T-helper 1 cell treated with Interleukin-12 subunit alpha and Interleukin-12 subunit beta and Interleukin-4 antibody, amounts not matched to agents 30 μg/mL and 1 μg/mL, for 36 hours (primary cell): ENCODE measurements around the gene ESYT1.

Source experiments
- H3K27ac Mint-ChIP-seq: one replicate; pipeline ENCODE4 v1.8.0; 2021; ENCODE audit warnings: mild to moderate bottlenecking, mixed read lengths
- H3K27me3 Mint-ChIP-seq: one replicate; pipeline ENCODE4 v1.8.0; 2021; ENCODE audit warnings: low read depth, mixed read lengths
- H3K36me3 Mint-ChIP-seq: one replicate; pipeline ENCODE4 v1.8.0; 2021; ENCODE audit warnings: low read depth, mixed read lengths
- H3K4me1 Mint-ChIP-seq: one replicate; pipeline ENCODE4 v1.8.0; 2021; ENCODE audit warnings: low read depth, mixed read lengths
- H3K4me3 Mint-ChIP-seq: one replicate; pipeline ENCODE4 v1.8.0; 2021; ENCODE audit warnings: mild to moderate bottlenecking, moderate library complexity, mixed read lengths
- H3K9me3 Mint-ChIP-seq: one replicate; pipeline ENCODE4 v1.8.0; 2021; ENCODE audit warnings: mixed read lengths

ESYT1 gene

DNA sequence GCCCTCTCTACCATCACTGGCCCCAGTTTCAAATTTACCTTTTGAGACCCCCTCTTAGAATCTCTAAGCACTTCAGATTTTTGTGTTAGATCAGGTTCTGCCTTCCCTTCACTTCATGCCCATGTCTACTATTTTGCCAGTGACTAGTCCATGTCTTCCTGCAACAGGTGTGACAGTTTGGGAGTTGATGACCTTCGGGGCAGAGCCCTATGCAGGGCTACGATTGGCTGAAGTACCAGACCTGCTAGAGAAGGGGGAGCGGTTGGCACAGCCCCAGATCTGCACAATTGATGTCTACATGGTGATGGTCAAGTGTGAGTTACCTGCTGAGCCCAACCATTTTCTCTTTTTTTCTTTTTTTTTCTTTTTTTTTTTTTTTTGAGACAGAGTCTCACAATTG, 29.5 kb upstream of the ESYT1 start:
- no peak overlapping the region for H3K4me3 Mint-ChIP-seq
- peaks cover 22% of the 10 kb centered on the region for H3K27me3 Mint-ChIP-seq
- H3K4me1 Mint-ChIP-seq = peaks cover 26% of the 10 kb centered on the region
- H3K36me3 Mint-ChIP-seq = peaks cover 3% of the 10 kb centered on the region
- no peaks in the 10 kb centered on the region for H3K9me3 Mint-ChIP-seq
- H3K27ac Mint-ChIP-seq = no peak overlapping the region

DNA sequence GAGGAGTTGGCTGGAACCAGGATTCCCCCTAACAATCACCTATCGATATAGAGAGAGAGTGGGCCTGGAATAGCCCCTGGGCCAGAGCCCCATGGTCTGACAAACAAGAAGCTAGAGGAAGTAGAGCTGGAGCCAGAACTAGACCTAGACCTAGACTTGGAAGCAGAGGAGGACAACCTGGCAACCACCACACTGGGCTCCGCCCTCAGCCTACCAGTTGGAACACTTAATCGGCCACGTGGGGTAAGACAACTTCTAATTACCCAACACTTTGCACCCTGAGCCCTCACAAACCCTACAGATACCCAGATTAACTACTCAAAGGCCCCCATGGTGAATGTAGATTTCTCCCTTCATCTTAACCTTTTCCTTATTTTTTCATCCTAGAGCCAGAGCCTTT, 28.3 kb upstream of the ESYT1 start:
- H3K9me3 Mint-ChIP-seq = no peaks in the 10 kb centered on the region
- no peak overlapping the region for H3K4me3 Mint-ChIP-seq
- H3K36me3 Mint-ChIP-seq = peaks cover 9% of the 10 kb centered on the region
- H3K27me3 Mint-ChIP-seq = peaks cover 19% of the 10 kb centered on the region
- no peak overlapping the region for H3K27ac Mint-ChIP-seq
- H3K4me1 Mint-ChIP-seq = peaks cover 32% of the 10 kb centered on the region

DNA sequence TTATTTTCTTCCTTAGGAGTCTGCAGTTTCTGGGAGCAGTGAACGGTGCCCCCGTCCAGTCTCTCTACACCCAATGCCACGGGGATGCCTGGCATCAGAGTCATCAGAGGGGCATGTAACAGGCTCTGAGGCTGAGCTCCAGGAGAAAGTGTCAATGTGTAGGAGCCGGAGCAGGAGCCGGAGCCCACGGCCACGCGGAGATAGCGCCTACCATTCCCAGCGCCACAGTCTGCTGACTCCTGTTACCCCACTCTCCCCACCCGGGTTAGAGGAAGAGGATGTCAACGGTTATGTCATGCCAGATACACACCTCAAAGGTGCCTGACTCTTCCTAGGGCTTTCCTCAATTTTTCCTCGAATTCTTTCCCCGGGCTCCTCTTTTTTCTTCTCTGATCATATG, 27.0 kb upstream of the ESYT1 start:
- peaks cover 37% of the 10 kb centered on the region for H3K4me1 Mint-ChIP-seq
- H3K4me3 Mint-ChIP-seq = no peak overlapping the region
- peaks cover 6% of the 10 kb centered on the region for H3K27me3 Mint-ChIP-seq
- no peak overlapping the region for H3K27ac Mint-ChIP-seq
- peaks cover 15% of the 10 kb centered on the region for H3K36me3 Mint-ChIP-seq
- no peaks in the 10 kb centered on the region for H3K9me3 Mint-ChIP-seq

DNA sequence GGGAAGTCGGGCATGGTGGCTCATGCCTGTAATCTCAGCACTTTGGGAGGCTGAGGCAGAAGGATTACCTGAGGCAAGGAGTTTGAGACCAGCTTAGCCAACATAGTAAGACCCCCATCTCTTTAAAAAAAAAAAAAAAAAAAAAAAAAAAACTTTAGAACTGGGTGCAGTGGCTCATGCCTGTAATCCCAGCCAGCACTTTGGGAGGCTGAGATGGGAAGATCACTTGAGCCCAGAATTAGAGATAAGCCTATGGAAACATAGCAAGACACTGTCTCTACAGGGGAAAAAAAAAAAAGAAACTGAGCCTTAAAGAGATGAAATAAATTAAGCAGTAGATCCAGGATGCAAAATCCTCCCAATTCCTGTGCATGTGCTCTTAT, 25.4 kb upstream of the ESYT1 start:
- H3K27me3 Mint-ChIP-seq = no peaks in the 10 kb centered on the region
- peaks cover 27% of the 10 kb centered on the region for H3K36me3 Mint-ChIP-seq
- H3K4me3 Mint-ChIP-seq = peak overlapping the region; percentile 99
- H3K9me3 Mint-ChIP-seq = no peaks in the 10 kb centered on the region
- H3K27ac Mint-ChIP-seq = peak overlapping the region; percentile 98
- H3K4me1 Mint-ChIP-seq = peaks cover 49% of the 10 kb centered on the region

DNA sequence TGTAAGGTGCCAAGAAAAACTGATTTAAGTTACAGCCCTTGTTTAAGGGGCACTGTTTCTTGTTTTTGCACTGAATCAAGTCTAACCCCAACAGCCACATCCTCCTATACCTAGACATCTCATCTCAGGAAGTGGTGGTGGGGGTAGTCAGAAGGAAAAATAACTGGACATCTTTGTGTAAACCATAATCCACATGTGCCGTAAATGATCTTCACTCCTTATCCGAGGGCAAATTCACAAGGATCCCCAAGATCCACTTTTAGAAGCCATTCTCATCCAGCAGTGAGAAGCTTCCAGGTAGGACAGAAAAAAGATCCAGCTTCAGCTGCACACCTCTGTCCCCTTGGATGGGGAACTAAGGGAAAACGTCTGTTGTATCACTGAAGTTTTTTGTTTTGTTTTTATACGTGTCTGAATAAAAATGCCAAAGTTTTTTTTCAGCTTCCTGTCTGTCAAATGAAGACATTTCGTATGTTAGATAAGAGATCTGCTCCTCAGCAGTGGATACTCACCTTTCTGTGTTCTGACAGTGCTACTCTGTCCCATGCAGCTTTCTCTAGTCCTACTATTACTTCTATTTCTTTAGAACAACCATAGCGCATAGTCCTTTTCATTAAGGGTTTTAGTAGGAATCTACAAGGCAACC, 24.9 kb upstream of the ESYT1 start:
- peaks cover 49% of the 10 kb centered on the region for H3K4me1 Mint-ChIP-seq
- H3K27me3 Mint-ChIP-seq = no peaks in the 10 kb centered on the region
- H3K27ac Mint-ChIP-seq = peak overlapping the region; percentile 98
- peak overlapping the region; percentile 99 for H3K4me3 Mint-ChIP-seq
- H3K9me3 Mint-ChIP-seq = no peaks in the 10 kb centered on the region
- peaks cover 30% of the 10 kb centered on the region for H3K36me3 Mint-ChIP-seq

DNA sequence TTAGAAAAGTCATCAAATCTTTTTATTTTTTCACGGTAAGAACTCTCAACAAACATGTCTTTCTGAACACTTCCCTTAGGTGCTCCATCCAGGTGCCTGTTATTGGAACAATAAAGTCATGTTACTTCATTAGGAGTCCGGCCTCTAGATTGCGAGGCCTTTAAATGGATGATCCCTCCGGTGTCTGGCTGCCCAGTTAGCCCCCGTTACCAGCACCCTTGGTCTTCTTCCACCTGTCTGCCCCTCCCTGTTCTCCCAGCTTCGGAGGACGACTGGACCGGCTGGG, 24.3 kb upstream of the ESYT1 start:
- H3K27me3 Mint-ChIP-seq = no peaks in the 10 kb centered on the region
- peak overlapping the region; percentile 99 for H3K4me3 Mint-ChIP-seq
- peak overlapping the region; percentile 98 for H3K27ac Mint-ChIP-seq
- peaks cover 35% of the 10 kb centered on the region for H3K36me3 Mint-ChIP-seq
- H3K9me3 Mint-ChIP-seq = no peaks in the 10 kb centered on the region
- H3K4me1 Mint-ChIP-seq = peaks cover 49% of the 10 kb centered on the region

DNA sequence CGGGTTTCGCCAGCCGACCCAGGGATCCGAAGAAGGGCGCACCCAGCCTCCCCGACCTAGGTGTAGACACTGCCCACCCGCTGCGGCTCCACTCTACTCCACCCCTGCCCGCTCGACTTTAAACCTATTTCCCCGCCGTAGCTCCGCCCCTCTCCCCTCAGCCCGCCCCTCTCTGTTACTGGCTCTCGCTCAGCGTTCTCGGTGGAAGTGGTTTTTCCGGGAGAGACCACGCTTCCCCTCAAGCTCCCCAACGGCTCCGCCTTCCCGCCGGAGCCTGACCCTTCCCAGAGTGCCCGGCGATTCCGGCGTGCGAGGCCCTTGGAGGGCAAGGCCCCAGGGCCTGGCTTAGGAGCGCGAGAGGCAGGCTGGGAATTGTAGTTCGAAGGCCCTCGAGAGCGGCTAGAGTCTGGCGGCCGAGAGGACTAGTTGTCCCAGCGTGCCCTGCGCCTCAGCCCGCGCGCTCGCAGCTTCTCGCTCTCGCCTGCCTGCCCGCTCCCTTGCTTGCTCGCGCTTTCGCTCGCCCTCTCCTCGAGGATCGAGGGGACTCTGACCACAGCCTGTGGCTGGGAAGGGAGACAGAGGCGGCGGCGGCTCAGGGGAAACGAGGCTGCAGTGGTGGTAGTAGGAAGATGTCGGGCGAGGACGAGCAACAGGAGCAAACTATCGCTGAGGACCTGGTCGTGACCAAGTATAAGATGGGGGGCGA, 23.8 kb upstream of the ESYT1 start, which contains the start of gene PA2G4:
PA2G4 (plus strand) TSS at position 451 of the 706 bp plus-strand sequence; CDS start at position 630, 179 bp downstream.
- peaks cover 37% of the 10 kb centered on the region for H3K36me3 Mint-ChIP-seq
- H3K4me1 Mint-ChIP-seq = peaks cover 49% of the 10 kb centered on the region
- peak within 1 kb of the TSS; percentile 99 for H3K4me3 Mint-ChIP-seq
- no peaks in the 10 kb centered on the region for H3K9me3 Mint-ChIP-seq
- peak within 1 kb of the TSS; percentile 98 for H3K27ac Mint-ChIP-seq
- no peaks in the 10 kb centered on the region for H3K27me3 Mint-ChIP-seq

DNA sequence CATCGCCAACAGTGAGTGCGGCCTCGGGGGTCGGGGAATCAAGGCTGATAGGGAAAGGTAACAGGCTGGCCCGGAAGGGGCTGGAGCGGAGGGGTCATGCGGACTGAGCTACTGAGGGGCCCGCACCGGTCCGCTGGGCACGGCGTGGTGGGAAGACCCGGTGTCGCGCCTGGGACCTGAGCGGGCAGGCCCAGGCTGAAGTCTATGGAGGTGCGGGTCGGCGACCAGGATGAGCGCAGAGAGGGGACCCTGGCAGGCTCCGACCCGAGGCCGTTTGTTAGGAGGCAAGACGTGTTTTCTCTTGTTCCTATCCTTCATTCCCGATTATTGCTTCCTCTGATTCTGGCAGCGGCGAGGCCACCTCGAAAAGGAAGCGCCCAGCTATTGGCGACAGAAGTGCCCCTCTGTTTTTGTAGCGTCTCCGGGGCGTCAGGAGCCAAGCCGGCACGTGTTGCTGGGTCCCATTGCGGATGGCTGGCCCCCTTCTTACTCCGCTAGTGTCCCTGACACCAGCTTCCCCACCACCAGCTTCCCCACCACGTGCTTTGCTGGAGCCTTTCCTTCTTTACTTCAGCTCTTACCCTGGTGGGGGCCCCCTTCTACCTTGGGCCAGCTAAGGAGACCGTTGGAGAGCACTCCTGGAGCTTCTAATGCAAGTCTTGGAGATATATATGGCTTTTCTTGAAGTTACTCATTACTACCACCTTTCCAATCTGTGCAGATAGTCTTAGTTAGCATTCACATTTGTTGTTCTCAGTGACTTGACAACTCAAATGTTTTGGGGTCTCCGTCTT, 23.1 kb upstream of the ESYT1 start:
- Mint-ChIP-seq H3K36me3 (peaks cover 41% of the 10 kb centered on the region), H3K9me3 (no peaks in the 10 kb centered on the region), H3K4me1 (peaks cover 49% of the 10 kb centered on the region)

DNA sequence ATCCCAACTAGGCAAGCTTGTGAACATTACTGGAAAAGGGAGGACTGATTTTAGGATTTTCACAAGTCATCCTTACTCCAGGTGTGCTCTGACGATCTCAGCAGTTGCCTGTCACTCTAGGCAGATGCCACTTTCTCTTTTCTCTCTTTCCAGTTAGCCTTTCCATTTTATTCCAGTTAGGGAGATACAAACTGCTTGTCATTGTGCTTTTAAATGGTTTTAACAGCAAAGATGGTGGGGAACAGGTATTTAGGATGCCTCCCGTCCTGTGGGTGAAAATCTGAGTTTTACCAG, 22.5 kb upstream of the ESYT1 start:
- peak overlapping the region; percentile 99 for H3K4me3 Mint-ChIP-seq
- no peaks in the 10 kb centered on the region for H3K27me3 Mint-ChIP-seq
- peak overlapping the region; percentile 98 for H3K27ac Mint-ChIP-seq
- no peaks in the 10 kb centered on the region for H3K9me3 Mint-ChIP-seq
- peaks cover 48% of the 10 kb centered on the region for H3K4me1 Mint-ChIP-seq
- peaks cover 46% of the 10 kb centered on the region for H3K36me3 Mint-ChIP-seq

More for the DNA sequence above, 23.1 kb upstream of the ESYT1 start:
- Mint-ChIP-seq H3K27me3 (no peaks in the 10 kb centered on the region), H3K27ac (peak overlapping the region; percentile 98), H3K4me3 (peak overlapping the region; percentile 99)

DNA sequence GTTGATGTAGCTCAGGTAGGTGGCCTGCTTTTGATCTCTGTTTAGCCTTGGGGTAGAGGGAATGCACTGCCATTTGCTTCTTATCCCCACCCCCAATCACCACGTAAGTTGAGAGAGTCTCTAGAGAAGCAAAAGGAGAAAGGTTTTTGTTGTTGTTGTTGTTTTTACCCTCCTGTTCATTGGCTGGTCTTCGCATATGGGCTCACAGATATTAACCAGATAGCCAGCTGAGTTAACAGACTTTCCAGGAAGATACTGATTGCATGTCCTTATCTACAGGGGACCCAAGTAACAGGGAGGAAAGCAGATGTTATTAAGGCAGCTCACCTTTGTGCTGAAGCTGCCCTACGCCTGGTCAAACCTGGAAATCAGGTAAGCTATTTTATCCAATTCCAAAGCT, 20.8 kb upstream of the ESYT1 start:
- Mint-ChIP-seq H3K27me3 (no peaks in the 10 kb centered on the region), H3K9me3 (no peaks in the 10 kb centered on the region), H3K27ac (no peak overlapping the region), H3K36me3 (peaks cover 57% of the 10 kb centered on the region), H3K4me3 (no peak overlapping the region), H3K4me1 (peaks cover 39% of the 10 kb centered on the region)

DNA sequence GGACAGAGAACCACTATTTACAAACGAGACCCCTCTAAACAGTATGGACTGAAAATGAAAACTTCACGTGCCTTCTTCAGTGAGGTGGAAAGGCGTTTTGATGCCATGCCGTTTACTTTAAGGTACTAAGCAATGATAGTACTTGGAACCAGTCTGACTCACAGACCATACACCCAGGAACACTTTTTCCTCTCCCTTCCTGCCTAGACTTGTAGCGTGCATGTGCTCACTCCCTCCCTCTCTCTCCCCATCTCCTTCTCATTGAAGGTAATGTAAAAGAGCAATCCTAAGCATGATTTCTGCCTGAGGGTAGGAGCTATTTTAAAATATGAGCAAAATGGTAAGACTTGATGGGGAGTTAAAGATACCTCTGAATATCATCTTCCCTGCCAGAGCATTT, 17.5 kb upstream of the ESYT1 start:
- H3K27ac Mint-ChIP-seq = no peak overlapping the region
- peaks cover 23% of the 10 kb centered on the region for H3K4me1 Mint-ChIP-seq
- no peaks in the 10 kb centered on the region for H3K27me3 Mint-ChIP-seq
- no peak overlapping the region for H3K4me3 Mint-ChIP-seq
- H3K9me3 Mint-ChIP-seq = no peaks in the 10 kb centered on the region
- peaks cover 67% of the 10 kb centered on the region for H3K36me3 Mint-ChIP-seq

DNA sequence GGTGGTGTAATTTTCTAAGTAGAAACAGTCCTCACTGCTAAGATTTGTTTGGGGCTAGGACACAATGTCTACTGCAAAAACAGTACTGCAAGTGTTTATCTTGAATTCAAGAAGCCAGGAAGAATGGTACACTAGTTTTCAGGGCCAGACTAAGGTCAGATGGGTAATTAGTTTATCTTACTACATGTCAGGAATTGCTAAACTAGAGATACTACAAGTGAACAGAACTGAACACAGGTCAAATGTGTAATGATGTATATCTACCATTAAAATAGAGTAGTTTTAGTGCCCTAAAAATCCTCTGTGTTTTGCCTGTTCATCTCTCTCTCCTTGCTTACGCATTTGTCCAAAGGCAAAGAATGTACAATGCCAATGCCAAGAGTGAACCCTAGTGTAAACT, 14.0 kb upstream of the ESYT1 start:
- Mint-ChIP-seq H3K9me3 (no peaks in the 10 kb centered on the region), H3K36me3 (peaks cover 60% of the 10 kb centered on the region), H3K27me3 (no peaks in the 10 kb centered on the region), H3K4me1 (peaks cover 25% of the 10 kb centered on the region), H3K27ac (peak overlapping the region; percentile 28), H3K4me3 (no peak overlapping the region)

DNA sequence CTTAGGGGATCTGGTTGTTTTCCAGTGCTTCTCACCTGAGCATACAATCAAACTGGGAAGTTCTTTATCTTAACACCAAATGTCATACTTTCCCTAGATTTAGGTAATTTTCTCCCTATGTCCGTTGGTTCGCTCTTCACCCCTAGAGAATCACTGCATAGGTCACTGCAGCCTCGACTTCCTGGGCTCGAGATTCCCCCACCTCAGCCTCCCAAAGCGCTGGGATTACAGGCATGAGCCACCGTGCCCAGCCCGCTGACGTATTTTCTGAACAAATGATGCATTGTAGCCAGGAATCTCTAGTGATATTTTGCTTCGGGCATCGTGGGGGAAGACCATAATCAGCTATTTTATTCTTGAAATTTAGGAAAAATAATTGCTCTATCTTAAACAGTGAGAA, 12.7 kb upstream of the ESYT1 start:
- peaks cover 51% of the 10 kb centered on the region for H3K36me3 Mint-ChIP-seq
- H3K9me3 Mint-ChIP-seq = no peaks in the 10 kb centered on the region
- peaks cover 30% of the 10 kb centered on the region for H3K4me1 Mint-ChIP-seq
- peak overlapping the region; percentile 99 for H3K4me3 Mint-ChIP-seq
- no peaks in the 10 kb centered on the region for H3K27me3 Mint-ChIP-seq
- H3K27ac Mint-ChIP-seq = peak overlapping the region; percentile 99

DNA sequence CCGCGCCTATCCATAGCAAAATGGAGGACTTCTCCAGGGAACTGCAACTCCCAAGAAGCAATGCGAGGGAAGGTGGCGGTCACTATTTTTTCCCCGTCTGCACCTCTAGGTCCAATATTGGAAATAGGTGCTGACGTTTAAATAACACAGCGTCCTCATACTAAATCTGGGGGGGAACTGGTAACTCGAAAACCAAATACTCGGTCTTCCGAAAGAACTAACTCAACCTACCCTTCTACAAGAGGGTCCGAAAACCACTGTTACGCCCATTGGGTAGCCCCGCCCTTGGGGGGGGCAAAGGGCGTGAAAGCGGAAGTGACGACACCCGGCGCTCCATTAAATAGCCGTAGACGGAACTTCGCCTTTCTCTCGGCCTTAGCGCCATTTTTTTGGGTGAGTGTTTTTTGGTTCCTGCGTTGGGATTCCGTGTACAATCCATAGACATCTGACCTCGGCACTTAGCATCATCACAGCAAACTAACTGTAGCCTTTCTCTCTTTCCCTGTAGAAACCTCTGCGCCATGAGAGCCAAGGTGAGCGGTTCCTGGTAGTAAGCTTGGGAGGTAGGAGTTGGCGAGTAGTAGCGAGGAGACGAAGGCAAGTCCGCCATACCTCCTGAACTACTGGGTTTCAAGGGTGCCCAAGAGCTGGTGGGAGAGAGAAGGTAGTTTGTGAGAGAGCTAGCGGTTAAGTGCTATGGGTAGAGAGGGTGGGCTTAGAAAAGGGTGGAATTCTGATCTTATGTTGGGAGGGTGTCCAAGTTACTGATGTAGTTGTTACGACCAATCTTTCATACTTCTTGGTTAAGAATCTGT, 11.6 kb upstream of the ESYT1 start, which contains the start of gene RPL41:
RPL41 (plus strand) TSS at position 367 of the 815 bp plus-strand sequence.
- Mint-ChIP-seq H3K36me3 (peaks cover 44% of the 10 kb centered on the region), H3K27ac (peak within 1 kb of the TSS; percentile 99), H3K27me3 (no peaks in the 10 kb centered on the region), H3K4me1 (peaks cover 30% of the 10 kb centered on the region), H3K9me3 (no peaks in the 10 kb centered on the region), H3K4me3 (peak within 1 kb of the TSS; percentile 99)
